Small intestine (tissue), 16 donors: ENCODE results near the gene THRAP3. TPM values are rescaled to one million over a fixed set of nuclear protein-coding genes. Genes with fewer than 3 reads are reported as not detected.

Experiments used
- DNase-seq, 2 donors: peaks; one replicate each; pipeline versions ENCODE4 v3.0.0 to v3.0.0-alpha.2; 2013
- FAIRE-seq: peaks from 2 replicates; lab custom pipeline; 2012; peaks lifted over from hg19 to GRCh38; lab: Jason Lieb, UNC
- H3K27ac ChIP-seq, 3 donors: one replicate each; pipeline ENCODE4 v1.5.1; 2013; ENCODE audit warnings: low read length in 2 of 3, mild to moderate bottlenecking in 2 of 3, control low read depth in 1 of 3, inconsistent platforms in 1 of 3, low read depth in 1 of 3, moderate library complexity in 1 of 3
- H3K27me3 ChIP-seq, 3 donors: one replicate each; pipeline ENCODE4 v1.6.1; 2013; ENCODE audit warnings: low read length in 3 of 3, inconsistent platforms in 1 of 3; ENCODE audit not compliant: control insufficient read depth in 3 of 3, insufficient read depth in 3 of 3
- H3K36me3 ChIP-seq, 3 donors: one replicate each; pipeline ENCODE4 v1.6.1; 2013; ENCODE audit warnings: low read length in 3 of 3, inconsistent platforms in 1 of 3, low read depth in 1 of 3, mild to moderate bottlenecking in 1 of 3, moderate library complexity in 1 of 3; ENCODE audit not compliant: control insufficient read depth in 3 of 3, insufficient read depth in 2 of 3
- H3K4me1 ChIP-seq, 3 donors: one replicate each; pipeline ENCODE4 v1.6.1; 2013; ENCODE audit warnings: low read length in 2 of 3, inconsistent platforms in 1 of 3, low read depth in 1 of 3, mild to moderate bottlenecking in 1 of 3, moderate library complexity in 1 of 3; ENCODE audit not compliant: control insufficient read depth in 3 of 3, insufficient read depth in 2 of 3
- H3K4me3 ChIP-seq, 3 donors: one replicate each; pipeline ENCODE4 v1.5.1; 2013; ENCODE audit warnings: low read length in 3 of 3, control low read depth in 1 of 3, inconsistent platforms in 1 of 3, low read depth in 1 of 3, mild to moderate bottlenecking in 1 of 3, moderate library complexity in 1 of 3
- H3K9me3 ChIP-seq, 2 donors: one replicate each; pipeline ENCODE4 v1.6.1; 2013; ENCODE audit warnings: low read depth in 1 of 2, low read length in 1 of 2; ENCODE audit not compliant: control insufficient read depth in 2 of 2, insufficient read depth in 1 of 2
- WGBS, 3 donors: extraction: QIAGEN DNeasy Blood & Tissue Kit; methylation state at CpG; one replicate each; pipeline ENCODE4 v1.1.7; 2013; 5-methylcytosine and 5-hydroxymethylcytosine counted together
- long read RNA-seq, 10 donors: transcript quantifications; one replicate each; lab custom pipeline, GENCODE V29; 2026
- polyA plus RNA-seq, 4 donors: library from polyadenylated mRNA; stranded (reverse) in 3 of 4; unstranded in 1 of 4; fragments of 200-250 nt in 3 of 4; fragments of 120-200 nt in 1 of 4; gene quantifications; one replicate each; pipeline versions ENCODE4 v1.2.1 to v1.2.3, GENCODE V29; 2013
- donor health status: healthy with polysubstance abuse.
- donor health status: control.
- donor health status: control.
- donor health status: Bipolar disorder and iron deficiency.
- donor health status: healthy.

Gene THRAP3, protein sequence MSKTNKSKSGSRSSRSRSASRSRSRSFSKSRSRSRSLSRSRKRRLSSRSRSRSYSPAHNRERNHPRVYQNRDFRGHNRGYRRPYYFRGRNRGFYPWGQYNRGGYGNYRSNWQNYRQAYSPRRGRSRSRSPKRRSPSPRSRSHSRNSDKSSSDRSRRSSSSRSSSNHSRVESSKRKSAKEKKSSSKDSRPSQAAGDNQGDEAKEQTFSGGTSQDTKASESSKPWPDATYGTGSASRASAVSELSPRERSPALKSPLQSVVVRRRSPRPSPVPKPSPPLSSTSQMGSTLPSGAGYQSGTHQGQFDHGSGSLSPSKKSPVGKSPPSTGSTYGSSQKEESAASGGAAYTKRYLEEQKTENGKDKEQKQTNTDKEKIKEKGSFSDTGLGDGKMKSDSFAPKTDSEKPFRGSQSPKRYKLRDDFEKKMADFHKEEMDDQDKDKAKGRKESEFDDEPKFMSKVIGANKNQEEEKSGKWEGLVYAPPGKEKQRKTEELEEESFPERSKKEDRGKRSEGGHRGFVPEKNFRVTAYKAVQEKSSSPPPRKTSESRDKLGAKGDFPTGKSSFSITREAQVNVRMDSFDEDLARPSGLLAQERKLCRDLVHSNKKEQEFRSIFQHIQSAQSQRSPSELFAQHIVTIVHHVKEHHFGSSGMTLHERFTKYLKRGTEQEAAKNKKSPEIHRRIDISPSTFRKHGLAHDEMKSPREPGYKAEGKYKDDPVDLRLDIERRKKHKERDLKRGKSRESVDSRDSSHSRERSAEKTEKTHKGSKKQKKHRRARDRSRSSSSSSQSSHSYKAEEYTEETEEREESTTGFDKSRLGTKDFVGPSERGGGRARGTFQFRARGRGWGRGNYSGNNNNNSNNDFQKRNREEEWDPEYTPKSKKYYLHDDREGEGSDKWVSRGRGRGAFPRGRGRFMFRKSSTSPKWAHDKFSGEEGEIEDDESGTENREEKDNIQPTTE
- polyA plus RNA-seq: 10 to 100 TPM; 25.9 to 93.7 (median 35.0) TPM
- long read RNA-seq, donor 1: 0 reads
- long read RNA-seq, donor 2, partial matches to known transcripts: 5 of 5 reads
- long read RNA-seq, donor 2, other reads (novel, unspliced or antisense): 0 of 5 reads
- long read RNA-seq, donor 3, partial matches to known transcripts: 126 of 153 reads
- long read RNA-seq, donor 3, other reads (novel, unspliced or antisense): 27 of 153 reads
- long read RNA-seq, donor 4: 0 reads
- long read RNA-seq, donor 5, partial matches to known transcripts: 5 of 5 reads
- long read RNA-seq, donor 5, other reads (novel, unspliced or antisense): 0 of 5 reads
- long read RNA-seq, donor 6, partial matches to known transcripts: 138 of 138 reads
- long read RNA-seq, donor 6, other reads (novel, unspliced or antisense): 0 of 138 reads
- long read RNA-seq, donor 7: 0 reads
- long read RNA-seq, donor 8, partial matches to known transcripts: 22 of 22 reads
- long read RNA-seq, donor 8, other reads (novel, unspliced or antisense): 0 of 22 reads
- long read RNA-seq, donor 9, partial matches to known transcripts: 11 of 11 reads
- long read RNA-seq, donor 9, other reads (novel, unspliced or antisense): 0 of 11 reads
- long read RNA-seq, donor 10, partial matches to known transcripts: 83 of 91 reads
- long read RNA-seq, donor 10, other reads (novel, unspliced or antisense): 6 of 91 reads

DNA sequence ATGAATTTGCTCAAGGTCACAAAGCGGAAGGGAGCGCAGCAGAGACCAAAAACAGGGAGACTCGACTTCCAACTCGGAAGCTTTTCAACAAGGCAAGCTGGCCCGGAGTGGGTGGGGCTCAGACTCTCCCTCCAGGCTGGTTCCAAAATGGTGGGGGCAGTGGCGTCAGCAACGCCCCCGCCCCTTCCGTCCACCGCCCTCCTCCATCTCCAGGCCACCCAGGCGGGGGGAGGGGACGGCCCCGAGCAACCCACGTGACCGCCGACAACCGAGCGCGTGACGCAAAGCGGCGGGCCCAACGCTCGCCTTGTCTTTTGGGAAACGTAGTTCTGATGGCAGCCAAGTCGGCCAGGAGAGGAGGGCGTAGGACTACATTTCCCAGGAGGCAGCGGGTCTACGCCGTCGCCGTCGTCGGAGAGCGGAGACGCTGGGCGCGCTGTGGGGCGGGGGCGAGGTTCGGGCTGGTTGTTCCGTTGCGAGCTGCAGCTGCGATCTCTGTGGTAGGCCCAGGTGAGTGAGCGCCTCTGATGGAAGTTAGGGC, at the start of gene THRAP3:
Gene THRAP3, plus strand, starts transcription at position 448 of the 541 bp plus-strand sequence. CDS start 58,121 bp downstream, outside the sequence.
- DNase-seq: peak; percentile 99 to 100
- no peaks in the 10 kb centered on the region for H3K9me3 ChIP-seq
- peaks cover 0 to 16% (median 9%) of the 10 kb centered on the region in 3 donors for H3K4me1 ChIP-seq
- peak; percentile 59 for FAIRE-seq
- H3K27ac ChIP-seq: peak within 1 kb of the TSS; percentile 95 to 99 (median 98)
- WGBS, 3 donors: 0 to 1% (median 1%) methylated on average over 41 to 45 of the region's 45 CpGs
- H3K27me3 ChIP-seq: no peaks in the 10 kb centered on the region
- H3K36me3 ChIP-seq: peaks cover 0 to 17% (median 2%) of the 10 kb centered on the region in 3 donors
- peak within 1 kb of the TSS; percentile 66 to 82 (median 79) for H3K4me3 ChIP-seq

DNA sequence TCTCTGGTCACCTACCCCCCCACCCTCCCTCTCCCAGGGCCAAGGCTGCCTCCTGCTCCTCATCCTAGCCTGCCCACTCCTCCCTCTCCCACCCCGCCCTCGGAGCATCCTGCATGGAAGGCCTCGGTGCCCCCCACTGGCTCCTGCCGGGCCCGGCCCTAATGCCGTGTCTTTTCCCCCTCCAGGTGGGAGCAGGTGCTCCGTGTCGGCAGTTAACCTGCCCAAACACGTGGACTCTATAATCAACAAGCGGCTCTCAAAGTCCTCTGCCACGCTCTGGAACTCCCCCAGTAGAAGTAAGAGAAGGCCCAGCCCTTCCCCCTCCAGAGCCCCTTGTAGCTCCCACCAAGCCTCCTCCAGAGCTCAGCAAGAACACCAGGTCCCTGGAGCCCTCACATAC, 49.5 kb upstream of the THRAP3 start:
- 27 to 70% (median 38%) methylated on average over 8 to 11 of the region's 11 CpGs for WGBS, 3 donors
- peaks cover 11 to 81% (median 29%) of the 10 kb centered on the region in 3 donors for H3K36me3 ChIP-seq
- H3K4me1 ChIP-seq: peaks cover 0 to 26% (median 0%) of the 10 kb centered on the region in 3 donors
- no peak for DNase-seq
- H3K9me3 ChIP-seq: no peaks in the 10 kb centered on the region
- H3K27me3 ChIP-seq: no peaks in the 10 kb centered on the region
- FAIRE-seq: no peak
- no peak overlapping the region for H3K4me3 ChIP-seq
- peak overlapping the region in 1 of 3 donors; percentile 45 for H3K27ac ChIP-seq

DNA sequence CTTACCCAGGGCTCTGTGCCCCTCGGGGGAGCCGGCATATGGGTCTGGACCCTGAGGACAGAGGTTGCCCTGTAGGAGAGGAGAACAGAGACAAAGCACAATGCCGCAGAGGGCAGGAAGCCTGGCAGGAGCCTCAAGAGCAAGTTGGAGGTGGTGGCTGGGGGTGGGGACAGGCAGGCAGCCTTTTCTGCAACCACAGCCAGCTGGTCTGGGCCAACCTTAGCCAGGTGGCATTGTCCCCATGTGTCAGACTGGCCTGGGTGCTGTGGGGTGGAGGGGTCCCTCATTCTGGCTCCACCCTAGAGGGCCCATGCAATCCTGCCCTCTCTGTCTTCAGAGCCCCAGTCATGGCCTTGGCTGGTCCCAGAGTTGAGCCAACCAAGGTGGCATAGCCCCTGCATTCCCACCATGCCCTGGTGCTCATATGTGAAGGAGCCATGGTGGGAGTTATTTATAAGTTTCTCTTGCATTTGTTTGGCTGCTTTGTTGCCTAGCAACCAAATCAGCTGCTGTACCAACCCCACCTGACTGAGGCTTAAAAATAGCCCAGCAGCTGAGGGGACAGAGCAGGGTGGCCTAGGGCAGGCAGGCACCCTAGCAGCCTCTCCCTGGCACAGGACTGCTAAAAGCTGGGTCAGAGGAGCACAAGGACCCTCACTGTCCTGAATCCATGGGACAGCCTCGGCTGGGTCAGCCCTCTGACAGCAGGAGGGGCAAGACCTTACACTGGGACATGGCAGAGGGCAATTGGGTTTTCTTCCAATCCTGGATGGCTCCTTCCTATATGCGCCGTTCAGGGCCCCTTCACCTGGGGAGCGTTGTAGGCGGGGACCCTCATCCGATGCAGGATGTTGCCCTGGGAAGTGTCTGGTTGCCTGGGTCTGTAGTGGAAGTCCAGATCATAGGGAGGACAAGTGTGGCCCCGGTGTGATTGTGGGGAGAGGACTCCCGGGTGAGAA, 48.8 kb upstream of the THRAP3 start:
- no peak overlapping the region for H3K4me3 ChIP-seq
- DNase-seq: peak in 1 of 2 donors; percentile 52
- peak overlapping the region in 1 of 3 donors; percentile 65 for H3K27ac ChIP-seq
- 69 to 80% (median 72%) methylated on average over 10 to 11 of the region's 11 CpGs for WGBS, 3 donors
- no peak for FAIRE-seq
- peaks cover 13 to 88% (median 32%) of the 10 kb centered on the region in 3 donors for H3K36me3 ChIP-seq
- peaks cover 0 to 29% (median 0%) of the 10 kb centered on the region in 3 donors for H3K4me1 ChIP-seq
- no peaks in the 10 kb centered on the region for H3K9me3 ChIP-seq
- H3K27me3 ChIP-seq: no peaks in the 10 kb centered on the region

GRCh38 chr1:36176106-36176949, 47.9 kb upstream of the THRAP3 start:
- Histone ChIP-seq H3K4me1 (peaks cover 0 to 29% (median 0%) of the 10 kb centered on the region in 3 donors), H3K4me3 (no peak overlapping the region), H3K36me3 (peaks cover 16 to 84% (median 32%) of the 10 kb centered on the region in 3 donors), H3K27ac (peak overlapping the region in 1 of 3 donors; percentile 65), H3K27me3 (no peaks in the 10 kb centered on the region), H3K9me3 (no peaks in the 10 kb centered on the region)
- DNase-seq (no peak), FAIRE-seq (no peak)
- WGBS, 3 donors: 87 to 95% (median 94%) methylated on average over 46 to 76 of the region's 76 CpGs

- 47 to 79% (median 65%) methylated on average over 24 to 33 of the region's 33 CpGs for WGBS, 3 donors
- FAIRE-seq: no peak
- H3K27me3 ChIP-seq: no peaks in the 10 kb centered on the region
- H3K4me1 ChIP-seq: peaks cover 0 to 29% (median 0%) of the 10 kb centered on the region in 3 donors
- H3K27ac ChIP-seq: no peak overlapping the region
- H3K9me3 ChIP-seq: no peaks in the 10 kb centered on the region
- H3K36me3 ChIP-seq: peaks cover 16 to 72% (median 23%) of the 10 kb centered on the region in 3 donors
- H3K4me3 ChIP-seq: peak overlapping the region in 2 of 3 donors; percentile 11 to 13
- no peak for DNase-seq
These were observed 46.4 kb upstream of the THRAP3 start for GRCh38 chr1:36177589-36178431.
